Suprapubic skin (tissue), 3 donors: ENCODE measurements around the gene ZRSR2.
"Not testable (repeated sequence)": the region's sequence is repeated elsewhere in the genome, so short reads cannot be mapped to it uniquely, and the experiment has no call there.

Experiments
- CTCF ChIP-seq, 2 donors: fragments of 200-600 bp in 1 of 2; fragments of 450-650 bp in 1 of 2; sonication (generic) in 1 of 2; IDR thresholded peaks; one replicate each; pipeline ENCODE4 v1.5.1; 2016 to 2019; ENCODE audit warnings: antibody characterized with exemption in 2 of 2, mild to moderate bottlenecking in 1 of 2, moderate library complexity in 1 of 2
- POLR2A ChIP-seq, 2 donors: fragments of 450-650 bp; IDR thresholded peaks; one replicate each; pipeline ENCODE4 v1.6.1; 2017; ENCODE audit warnings: antibody characterized with exemption in 2 of 2, mild to moderate bottlenecking in 2 of 2, moderate library complexity in 2 of 2

- TF ChIP-seq CTCF, POLR2A (IDR thresholded peaks at IDR 0.05): not testable (repeated sequence)
Observed at GRCh38 chrX:15759886-15760285, 30.4 kb upstream of the ZRSR2 start.
